ENCODE measurements around the gene EEF1AKMT3.
A peak's percentile ranks its signal among the peaks of the same experiment; 100 is the strongest.

The EEF1AKMT3 gene

DNA sequence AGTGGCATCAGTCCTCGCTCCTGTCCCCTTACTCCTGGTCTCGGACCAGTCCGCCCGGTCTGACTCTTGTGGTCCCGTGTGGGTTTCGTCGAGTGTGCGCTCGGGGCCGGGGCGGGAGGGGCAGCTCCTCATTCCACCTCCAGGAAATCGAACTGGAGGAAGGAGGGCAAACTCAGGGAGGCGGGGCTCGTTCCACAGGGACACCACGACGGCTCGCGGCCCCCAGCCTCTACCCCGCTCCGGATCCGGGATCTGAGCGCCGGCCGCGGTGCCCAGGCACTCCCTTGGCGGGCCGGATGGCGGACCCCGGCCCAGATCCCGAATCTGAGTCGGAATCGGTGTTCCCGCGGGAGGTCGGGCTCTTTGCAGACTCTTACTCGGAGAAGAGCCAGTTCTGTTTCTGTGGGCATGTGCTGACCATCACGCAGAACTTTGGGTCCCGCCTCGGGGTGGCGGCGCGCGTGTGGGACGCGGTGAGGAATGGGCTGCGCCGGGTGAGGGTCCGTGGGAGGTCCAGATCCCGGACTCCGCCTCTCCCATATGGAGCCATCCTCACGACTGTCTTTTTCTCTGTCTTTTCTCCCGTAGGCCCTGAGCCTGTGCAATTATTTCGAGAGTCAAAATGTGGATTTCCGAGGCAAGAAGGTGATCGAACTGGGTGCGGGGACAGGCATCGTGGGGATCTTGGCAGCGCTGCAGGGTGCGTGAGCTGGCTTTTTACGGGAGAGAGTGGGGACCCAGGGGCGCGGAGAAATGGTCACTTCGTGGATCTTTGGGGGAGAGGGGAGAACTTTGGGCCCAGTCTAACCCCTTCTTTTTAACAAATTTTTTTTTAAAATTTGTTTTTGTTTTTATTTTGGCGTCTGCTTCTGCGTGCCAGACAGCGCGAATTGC is at the start of gene EEF1AKMT3:
Gene EEF1AKMT3, plus strand, starts transcription at position 186 of the 894 bp plus-strand sequence. Its CDS starts 111 bp downstream, at position 297.
- DNase-seq (ENCODE audit: low spot score) = no peak

DNA sequence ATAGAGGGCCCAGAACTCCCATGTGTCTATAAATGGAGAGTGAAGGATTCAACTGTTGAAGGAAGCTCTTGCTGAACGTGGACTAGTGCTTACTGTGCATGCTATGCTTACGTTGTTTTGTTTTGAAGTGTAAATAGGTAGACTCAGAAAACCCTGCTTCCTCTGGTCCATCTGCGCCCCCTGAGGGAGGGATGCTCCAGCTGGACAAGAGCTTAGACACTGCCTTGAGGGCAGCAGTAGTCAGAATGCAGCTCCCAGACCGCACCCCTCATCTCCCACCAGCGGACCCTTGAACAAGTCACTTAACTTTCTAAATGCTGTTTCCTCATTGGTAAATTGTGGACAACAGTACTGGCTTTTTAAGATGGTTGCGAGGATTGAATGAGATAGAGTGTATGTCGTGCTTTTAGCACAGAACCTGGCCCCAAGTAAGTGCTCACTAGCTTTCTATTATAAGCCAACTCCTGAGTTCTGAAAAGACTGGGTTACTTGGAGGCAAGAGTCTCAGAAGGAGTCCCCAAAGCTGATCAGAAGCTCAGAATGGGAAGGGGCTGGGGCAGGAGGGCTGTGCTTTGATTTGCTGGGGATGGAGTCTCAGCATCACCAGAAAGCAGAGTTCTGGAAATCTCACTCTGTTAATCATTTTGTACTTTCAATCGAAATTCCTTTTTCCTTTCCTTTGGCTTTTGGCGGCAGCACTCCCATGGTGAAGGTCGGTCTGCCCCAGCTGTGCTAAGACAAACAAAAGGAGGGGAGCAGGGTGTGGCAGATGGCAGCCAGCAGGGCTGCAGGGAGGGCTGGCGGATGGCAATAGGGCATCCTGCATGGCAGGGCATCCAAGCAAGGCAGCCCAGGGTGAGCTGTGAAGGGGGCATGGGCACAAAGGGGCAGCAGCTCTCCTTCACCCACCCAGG is 49.4 kb upstream of the EEF1AKMT3 start:
- no peak for DNase-seq (ENCODE audit: low spot score)

DNA sequence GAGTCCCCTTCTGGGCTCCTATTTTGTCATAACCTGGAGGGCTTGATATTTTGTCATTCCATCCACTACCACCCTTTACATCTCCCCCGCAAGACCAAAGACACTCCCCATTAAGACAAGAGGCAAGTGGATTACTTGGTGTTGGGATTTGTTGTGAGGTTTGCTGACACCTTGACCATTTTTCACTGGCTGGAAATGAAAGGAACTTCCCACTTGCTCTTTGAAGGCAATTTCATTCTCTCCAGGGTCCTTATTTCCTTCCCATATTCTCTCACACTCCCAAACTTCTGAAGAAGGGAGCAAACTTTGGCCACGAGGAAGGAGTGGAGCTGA is 48.8 kb upstream of the EEF1AKMT3 start:
- no peak for DNase-seq (ENCODE audit: low spot score)

DNA sequence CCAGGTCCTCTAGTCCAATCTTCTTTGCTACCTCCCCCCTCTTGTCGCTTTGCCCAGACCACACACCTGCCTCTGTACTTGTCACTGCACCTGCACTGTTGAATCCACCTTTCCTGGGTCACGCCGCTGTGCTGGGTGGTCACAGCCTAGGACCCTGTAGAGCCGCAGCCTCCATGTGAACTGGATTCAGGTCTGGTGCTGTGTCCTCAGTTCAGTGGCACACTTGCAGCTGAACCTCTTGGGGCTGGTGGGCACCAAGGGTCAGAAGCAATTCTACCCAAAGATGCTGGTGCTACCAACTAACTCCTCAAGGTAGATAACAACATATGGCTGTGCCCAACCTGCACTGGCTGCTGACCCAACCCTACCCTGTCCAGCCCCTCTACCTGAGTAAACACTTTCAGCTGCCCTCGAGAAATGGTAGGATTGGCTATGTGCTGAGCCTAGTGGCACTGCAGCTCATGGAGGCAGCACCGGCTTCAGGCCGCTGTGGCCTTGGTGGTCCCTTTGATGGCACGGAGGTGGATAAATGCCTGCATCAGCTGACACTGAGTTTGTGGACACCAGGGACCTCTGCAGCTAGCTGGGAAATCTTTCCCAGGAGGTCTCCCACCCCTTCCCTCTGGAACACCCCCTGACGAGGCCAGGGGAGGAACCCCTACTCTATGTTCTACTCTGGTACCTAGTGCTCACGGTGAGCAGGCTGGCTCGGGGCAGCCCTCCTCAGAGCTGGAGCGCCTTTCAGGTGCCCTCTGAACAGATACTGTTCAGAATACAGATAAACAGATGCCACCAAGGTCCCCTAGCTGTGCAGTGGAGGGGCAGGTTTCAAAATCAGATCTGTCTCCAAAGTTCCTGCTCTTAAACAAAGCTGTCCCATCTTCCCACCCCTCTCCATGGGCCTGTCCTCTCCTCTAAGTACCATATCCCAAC is 48.1 kb upstream of the EEF1AKMT3 start:
- DNase-seq (ENCODE audit: low spot score) = no peak

DNA sequence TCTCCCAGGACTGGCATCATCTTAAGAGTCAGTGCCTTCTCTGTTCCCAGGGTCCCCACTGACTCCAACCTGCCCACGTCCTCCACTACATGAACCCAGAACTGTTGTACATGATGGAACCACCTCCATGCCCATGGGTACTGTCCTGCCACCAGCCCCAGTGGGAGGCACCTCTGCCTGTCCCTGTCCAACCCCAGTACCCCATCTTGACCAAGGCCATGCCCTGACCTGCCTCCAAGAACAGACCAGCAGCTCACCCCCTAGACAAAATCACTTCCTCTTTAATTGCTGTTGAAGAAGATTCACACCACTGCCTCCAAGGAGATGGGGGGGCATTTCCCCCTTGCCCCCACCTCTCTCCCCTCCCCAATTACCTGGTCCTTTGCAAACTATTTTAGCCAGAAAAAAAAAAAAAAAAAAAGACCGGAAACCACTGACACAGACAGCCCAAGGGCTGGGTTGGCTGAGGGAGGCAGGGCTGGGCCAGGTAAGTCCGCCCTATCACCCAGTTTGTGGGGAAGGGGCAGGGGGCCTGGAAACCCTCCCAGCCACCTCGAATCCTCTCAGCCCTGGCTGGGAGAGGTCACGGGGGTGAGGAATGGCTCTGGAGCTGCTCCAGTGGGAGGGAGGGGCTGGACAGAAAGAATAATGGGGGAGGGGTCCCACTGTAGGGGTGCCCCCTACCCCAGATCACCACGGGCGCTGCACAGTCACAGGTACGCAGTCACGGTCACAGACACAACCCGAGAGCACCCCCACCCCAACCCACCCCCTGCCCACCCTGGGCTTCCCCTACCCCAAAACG is 47.3 kb upstream of the EEF1AKMT3 start:
- DNase-seq (ENCODE audit: low spot score) = no peak

DNA sequence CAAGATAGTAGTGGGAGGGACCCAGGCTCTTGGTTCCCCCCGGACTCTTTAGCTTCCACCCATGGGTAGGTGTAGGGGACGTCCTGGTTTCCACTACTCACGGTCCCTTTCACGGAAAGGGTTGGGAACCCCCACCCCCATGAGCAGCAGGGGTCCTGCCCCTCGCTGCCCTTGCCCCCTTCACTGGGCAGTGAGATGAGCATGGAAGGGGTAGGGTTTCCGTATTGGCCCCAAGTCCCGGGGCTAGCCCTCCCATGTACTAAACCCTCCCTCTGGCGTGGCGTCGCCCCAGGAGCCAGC is 46.6 kb upstream of the EEF1AKMT3 start:
- DNase-seq (ENCODE audit: low spot score) = no peak

DNA sequence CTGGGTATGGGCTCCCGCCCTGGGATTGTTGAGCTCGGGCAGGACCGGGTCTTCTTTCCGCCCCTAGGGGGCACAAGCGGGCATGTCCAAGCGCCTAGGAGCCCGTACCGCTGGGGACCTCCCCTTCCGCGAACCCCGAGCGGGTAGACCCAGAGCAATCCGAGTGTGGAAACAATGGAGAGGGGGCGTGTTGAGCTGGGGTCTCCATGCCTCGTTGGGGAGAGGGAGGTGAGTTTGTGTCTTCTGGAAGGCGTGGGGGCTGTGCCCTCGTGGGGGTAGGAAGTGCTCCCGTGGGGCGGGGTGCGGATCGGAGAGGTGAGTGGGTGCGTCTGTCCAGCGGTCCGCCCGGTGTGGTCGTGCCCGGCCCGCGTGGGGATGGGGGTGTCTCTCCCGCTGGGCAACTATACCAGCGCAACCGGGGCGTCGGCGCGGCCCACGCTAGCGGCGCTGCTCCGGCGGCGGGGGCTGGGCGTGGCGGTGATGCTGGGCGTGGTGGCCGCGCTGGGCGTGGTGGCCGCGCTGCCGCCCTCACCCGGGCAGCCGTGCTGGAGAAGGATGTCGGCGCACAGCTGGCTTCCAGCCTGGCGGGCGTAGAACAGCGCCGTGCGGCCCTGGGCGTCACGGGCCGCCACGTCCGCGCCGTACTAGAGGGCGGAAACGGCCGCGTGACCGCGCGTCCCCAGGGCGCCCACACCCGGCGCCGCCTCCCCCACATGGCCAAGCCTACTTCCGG is 46.1 kb upstream of the EEF1AKMT3 start:
- DNase-seq (ENCODE audit: low spot score) = peak; percentile 88

DNA sequence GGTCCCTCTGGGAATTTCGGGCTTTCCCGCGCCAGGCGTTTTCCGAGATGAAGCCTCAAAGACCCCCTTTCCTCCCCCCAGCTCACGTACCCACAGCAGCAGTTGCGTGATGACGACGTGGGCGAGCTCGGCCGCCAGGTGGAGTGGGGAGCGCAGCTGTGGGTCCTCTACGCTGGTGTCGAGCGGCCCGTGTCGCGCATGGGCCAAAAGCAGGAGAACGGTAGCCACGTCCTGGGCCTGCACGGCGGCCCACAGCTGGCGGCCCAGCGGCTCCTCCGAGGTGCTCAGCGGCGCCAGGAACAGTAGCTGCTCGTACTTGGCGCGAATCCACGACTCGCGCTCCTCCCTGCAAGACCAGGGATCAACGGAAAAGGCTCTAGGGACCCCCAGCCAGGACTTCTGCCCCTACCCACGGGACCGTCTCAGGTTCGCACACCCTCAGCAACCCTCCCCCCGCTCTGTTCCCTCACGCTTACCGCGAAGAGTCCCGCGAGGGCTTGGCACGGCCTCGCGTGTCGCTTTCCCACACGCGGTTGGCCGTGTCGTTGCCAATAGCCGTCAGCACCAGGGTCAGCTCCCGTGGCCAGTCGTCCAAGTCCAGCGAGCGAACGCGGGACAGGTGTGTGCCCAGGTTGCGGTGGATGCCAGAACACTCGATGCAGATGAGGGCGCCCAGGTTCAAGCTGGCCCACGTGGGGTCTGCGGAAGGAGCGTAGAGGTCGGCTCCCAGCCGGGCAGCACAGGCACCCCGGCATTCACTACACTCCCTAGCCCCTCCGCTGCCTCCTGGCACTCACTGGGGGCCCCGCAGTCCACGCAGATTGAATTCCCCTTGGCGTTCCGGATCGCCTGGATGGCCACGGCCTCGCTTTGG is 45.3 kb upstream of the EEF1AKMT3 start:
- DNase-seq (ENCODE audit: low spot score) = no peak

DNA sequence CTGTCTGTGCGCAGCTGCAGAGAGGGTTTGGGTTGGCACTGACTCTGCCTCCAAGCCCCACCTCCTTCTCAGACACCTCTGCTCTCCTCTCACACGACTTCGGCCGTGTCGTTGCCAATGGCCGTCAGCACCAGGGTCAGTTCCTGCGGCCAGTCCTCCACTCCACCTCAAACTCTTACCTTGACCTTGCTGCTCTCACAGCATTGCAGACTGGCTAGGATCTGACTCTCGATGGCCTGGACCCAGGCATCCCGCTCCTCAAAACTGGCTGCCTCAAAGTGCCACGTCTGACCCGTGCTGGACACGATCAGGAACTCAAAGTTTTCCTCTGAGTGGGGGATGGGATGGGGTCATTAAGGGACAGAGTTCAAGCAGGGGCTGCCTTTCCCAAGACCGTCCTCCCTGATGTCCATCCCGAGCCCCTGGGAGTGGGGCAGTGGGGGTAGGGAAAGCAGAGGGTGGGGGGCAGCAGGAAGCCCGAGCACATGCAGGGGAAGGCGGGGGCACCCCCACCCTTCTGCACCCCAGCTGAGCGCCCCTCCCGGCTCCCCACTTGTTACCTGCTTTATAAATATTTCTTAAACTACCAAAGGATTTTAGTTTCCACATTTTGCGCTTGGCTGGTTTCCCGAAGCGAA is 44.5 kb upstream of the EEF1AKMT3 start:
- no peak for DNase-seq (ENCODE audit: low spot score)

DNA sequence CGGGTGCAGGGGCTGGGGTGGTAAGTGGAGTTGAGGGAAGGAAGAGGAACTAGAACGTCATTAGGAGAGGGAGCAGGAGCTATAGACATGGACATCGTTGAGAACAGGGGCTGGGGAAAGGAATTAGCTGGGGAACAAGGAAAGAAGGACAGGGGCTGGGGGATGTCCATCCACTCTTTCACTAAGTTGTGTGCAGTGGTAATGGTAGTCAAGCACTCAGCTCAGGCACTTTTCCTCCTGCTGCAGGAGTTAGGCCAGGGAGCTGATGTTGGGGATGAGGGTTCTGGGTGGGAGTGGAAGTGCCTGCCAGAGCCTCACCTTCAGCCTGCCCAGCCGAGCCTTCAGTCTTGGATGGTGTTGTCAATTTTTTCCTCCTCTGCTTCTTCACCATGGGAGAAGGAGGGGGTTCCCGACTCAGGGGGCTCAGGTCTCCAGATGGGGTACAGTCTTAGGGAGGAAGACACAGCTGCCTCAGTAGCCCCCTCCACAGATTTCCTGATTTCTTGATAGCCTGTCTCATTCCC is 43.0 kb upstream of the EEF1AKMT3 start:
- DNase-seq (ENCODE audit: low spot score) = no peak

DNA sequence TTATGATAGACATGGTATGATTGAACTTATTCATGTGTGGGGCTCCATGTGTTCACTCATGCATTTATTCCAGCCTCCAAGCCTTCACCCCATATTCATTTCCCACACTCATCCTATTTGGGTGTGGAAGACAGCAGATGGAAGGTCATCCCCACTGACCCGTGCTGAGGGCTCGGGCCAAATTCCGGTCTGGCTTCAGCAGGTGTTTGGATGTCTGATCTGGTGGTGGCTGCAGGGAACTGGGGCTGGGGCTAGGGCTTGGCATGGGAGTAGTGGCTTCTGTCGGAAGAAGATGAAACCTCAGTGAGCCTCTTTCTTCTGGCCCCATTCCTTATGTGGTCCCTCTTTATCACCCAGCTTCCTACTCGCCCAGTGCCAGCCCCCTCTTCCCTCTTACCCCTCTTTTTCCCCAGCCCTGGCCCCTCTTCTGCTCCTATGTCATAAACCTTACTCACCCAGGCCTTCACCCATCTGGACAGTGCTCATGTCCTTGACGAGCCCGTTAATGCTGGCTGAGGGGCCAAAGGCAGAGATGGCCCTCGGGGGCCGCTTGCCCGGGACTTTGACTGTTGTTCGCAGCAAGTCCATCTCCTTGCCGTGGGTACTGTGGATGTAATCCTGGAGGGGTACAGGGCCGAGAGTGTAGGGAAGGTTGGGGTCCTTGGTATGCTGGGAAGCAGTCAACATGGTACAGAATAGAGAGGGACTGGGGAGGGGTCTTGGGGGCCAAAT is 41.9 kb upstream of the EEF1AKMT3 start:
- no peak for DNase-seq (ENCODE audit: low spot score)

DNA sequence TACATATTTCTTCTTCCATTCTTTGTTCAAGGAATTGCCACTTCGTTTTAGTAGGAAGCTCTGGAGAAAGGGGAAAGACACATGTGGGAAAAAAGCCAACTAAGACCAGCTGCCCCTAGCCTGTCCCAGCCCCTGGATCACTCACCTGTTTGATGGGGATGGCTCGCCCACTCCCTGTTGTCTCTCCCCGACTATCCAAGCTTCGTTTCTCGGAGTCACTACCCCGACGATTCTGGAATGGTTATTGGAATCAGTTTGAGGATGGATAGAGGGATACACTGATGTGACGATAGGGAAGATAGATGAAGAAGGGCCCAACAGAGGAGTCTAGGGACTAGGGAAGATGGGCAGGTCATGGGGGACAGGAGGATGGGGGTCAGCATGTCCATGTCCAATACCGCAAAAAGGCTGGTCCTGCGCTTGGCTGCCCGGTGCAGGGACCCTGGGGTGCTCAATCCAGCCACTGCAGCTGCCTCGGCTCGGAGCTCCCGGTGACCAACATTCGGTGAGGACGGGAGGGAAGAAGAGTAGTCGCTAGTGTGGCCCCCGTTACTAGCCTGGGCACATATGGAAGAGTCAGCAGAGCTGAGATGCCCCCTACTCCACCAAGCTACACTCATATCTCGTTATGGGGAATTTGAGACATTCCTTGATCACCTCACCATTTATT is 40.9 kb upstream of the EEF1AKMT3 start:
- no peak for DNase-seq (ENCODE audit: low spot score)

DNA sequence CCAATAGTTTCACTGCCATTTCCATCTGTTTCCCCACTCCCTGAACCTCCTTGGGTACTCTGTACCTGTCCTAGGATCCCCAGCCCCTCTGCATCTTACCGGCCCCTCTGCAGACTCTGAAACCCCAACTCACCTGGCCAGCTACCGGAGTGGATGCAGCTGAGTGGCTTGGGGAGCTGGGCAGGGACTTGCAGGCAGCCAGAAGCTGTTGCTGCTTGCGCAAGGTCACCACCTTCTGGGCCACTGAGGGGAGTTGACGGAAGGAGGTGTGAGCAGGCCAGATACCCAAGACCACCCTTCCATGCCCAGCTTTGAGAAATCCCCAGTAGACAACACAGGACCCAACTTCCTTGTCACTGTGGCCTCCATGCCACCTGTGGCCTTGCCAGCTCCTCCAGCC is 40.1 kb upstream of the EEF1AKMT3 start:
- no peak for DNase-seq (ENCODE audit: low spot score)

DNA sequence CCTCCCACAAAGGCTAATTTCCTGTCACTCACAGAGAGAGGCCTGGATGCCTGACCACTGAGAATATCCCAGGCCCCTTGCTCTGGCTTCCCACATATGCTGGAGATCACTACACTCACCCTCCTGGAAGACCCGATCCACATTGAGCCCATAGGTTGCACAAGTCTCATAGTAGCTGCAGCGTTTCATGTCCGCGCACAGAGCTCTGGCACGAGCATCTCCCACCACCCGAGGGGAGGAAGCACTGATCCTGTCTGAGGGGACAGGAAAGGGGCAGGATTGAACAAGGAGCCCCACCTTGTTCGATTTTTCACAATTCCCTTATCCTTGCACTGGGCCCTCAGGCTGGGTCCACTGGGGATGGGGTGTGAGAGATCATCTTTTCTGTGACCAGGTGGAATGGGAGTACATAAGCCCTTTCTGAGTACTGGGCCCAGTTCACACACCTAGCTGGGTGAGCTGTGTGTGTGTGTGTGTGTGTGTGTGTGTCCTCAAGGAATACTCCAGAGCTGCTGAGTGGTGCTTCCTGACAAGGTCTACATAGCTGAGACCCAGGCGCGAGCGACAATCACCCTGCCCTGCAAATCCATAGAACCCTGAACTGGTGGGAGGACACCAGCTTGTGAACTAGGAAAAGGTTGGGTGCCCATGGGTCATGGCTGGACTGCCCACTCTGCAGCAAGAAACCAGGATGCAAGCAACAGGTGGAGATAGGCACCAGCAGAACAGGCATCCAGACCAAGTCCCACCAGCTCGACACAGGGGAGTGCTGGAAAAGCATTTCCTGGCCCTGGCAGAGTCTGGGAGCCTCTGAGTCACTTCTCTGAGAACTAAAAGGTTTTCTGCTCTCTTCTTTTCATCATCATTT is 39.5 kb upstream of the EEF1AKMT3 start:
- no peak for DNase-seq (ENCODE audit: low spot score)

DNA sequence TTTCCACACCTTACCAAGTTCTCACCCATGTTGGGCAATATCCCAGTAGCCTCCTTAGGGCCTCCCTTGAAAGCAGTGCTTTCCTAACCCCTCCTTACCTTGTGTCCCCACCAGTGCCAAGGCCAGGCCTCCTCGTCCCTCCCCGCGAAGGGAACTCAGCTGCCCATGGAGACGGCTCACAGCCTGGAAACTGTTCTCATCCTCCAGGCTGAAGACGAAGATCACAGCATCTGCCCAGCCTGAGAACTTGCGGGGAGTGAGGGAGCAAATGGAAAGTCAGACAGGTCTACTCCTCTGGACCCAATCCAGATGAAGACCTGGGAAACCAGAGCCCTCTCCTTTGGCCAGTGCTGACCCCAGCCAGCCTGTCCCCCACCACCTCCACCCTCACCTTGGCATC is 38.5 kb upstream of the EEF1AKMT3 start:
- DNase-seq (ENCODE audit: low spot score) = no peak

DNA sequence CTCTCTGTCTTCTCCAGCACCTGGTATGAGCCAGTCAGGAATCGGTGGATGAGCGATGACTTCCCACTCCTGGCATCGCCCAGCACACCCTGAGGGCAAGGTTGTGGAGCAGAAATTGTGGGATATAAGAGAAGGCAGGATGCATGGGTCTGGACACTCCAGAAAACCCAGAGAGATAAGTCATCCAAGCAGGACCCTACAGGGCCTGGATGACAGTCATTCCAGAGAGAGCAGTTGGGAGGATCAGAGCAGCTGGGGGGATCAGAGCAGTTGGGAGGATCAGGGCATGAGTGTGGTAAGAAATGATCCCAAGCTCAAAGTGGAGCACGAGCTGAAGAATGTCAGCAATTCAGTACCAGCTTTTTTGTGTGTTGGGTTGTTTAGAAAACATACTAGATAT is 37.8 kb upstream of the EEF1AKMT3 start:
- DNase-seq (ENCODE audit: low spot score) = no peak
